GM23338 (cell line): ENCODE data around the gene TEX54. TPM values are rescaled to one million over a fixed set of nuclear protein-coding genes. Genes with fewer than 3 reads are reported as not detected.

Experiments
- ATAC-seq: fragments of 200-7000 bp; cut with Tn5 transposase; 3 replicates; pipeline ENCODE4 v1.9.1; 2020
- DNase-seq: peaks from one replicate; pipeline ENCODE4 v3.0.0-alpha.2; 2015; ENCODE audit warnings: low spot score
- H2AFZ ChIP-seq: fragments of 200-600 bp; sonication (generic); 2 replicates; pipeline ENCODE4 v1.8.0; 2016; ENCODE audit warnings: antibody characterized with exemption, mild to moderate bottlenecking, moderate library complexity
- H3F3A ChIP-seq: fragments of 200-600 bp; sonication (generic); replicated peaks from 2 replicates; pipeline ENCODE4 v1.8.0; 2017; ENCODE audit warnings: antibody characterized with exemption, mixed run types, low read depth
- H3K27ac ChIP-seq: fragments of 200-600 bp; sonication (generic); 2 replicates; pipeline ENCODE4 v1.6.1; 2016; ENCODE audit warnings: low read depth
- H3K27me3 ChIP-seq: fragments of 200-600 bp; sonication (generic); 2 replicates; pipeline ENCODE4 v1.8.0; 2016; ENCODE audit warnings: mild to moderate bottlenecking, mixed run types, moderate library complexity; ENCODE audit not compliant: insufficient read depth
- H3K36me3 ChIP-seq: fragments of 200-600 bp; sonication (generic); 2 replicates; pipeline ENCODE4 v1.8.0; 2016; ENCODE audit warnings: mild to moderate bottlenecking; ENCODE audit not compliant: insufficient read depth
- H3K4me1 ChIP-seq: fragments of 200-600 bp; sonication (generic); 2 replicates; pipeline ENCODE4 v1.8.0; 2016; ENCODE audit warnings: mild to moderate bottlenecking, moderate library complexity; ENCODE audit not compliant: insufficient read depth
- H3K4me2 ChIP-seq: fragments of 200-600 bp; sonication (generic); 2 replicates; pipeline ENCODE4 v1.7.1; 2017; ENCODE audit warnings: mixed run types
- H3K4me3 ChIP-seq: fragments of 200-600 bp; sonication (generic); 2 replicates; pipeline ENCODE4 v1.6.1; 2016; ENCODE audit warnings: mixed run types
- H3K79me2 ChIP-seq: fragments of 200-600 bp; sonication (generic); replicated peaks from 2 replicates; pipeline ENCODE4 v1.8.0; 2017; ENCODE audit warnings: mild to moderate bottlenecking; ENCODE audit not compliant: insufficient read depth
- H3K9me2 ChIP-seq: fragments of 200-600 bp; sonication (generic); 2 replicates; pipeline ENCODE4 v1.8.0; 2017; ENCODE audit not compliant: insufficient read depth
- H4K20me1 ChIP-seq: fragments of 200-600 bp; sonication (generic); replicated peaks from 2 replicates; pipeline ENCODE4 v1.8.0; 2017; ENCODE audit warnings: mild to moderate bottlenecking; ENCODE audit not compliant: insufficient read depth
- H3K27ac Mint-ChIP-seq: 2 replicates; pipeline ENCODE4 v1.8.0; 2020; ENCODE audit warnings: inconsistent platforms, mild to moderate bottlenecking, moderate library complexity, mixed read lengths
- H3K27me3 Mint-ChIP-seq: 3 replicates; pipeline ENCODE4 v1.8.0; 2022; ENCODE audit warnings: low read depth, mild to moderate bottlenecking, moderate library complexity, mixed read lengths, inconsistent platforms; ENCODE audit not compliant: insufficient read depth, poor library complexity
- H3K36me3 Mint-ChIP-seq: 3 replicates; pipeline ENCODE4 v1.8.0; 2021; ENCODE audit warnings: low read depth, mild to moderate bottlenecking, inconsistent platforms, moderate library complexity, mixed read lengths
- H3K4me1 Mint-ChIP-seq: 3 replicates; pipeline ENCODE4 v1.8.0; 2020; ENCODE audit warnings: mild to moderate bottlenecking, inconsistent platforms, mixed read lengths
- H3K4me3 Mint-ChIP-seq: 3 replicates; pipeline ENCODE4 v1.8.0; 2021; ENCODE audit warnings: moderate library complexity, mild to moderate bottlenecking, inconsistent platforms, mixed read lengths
- H3K9me3 Mint-ChIP-seq: 3 replicates; pipeline ENCODE4 v1.8.0; 2020; ENCODE audit warnings: moderate library complexity, mild to moderate bottlenecking, inconsistent platforms, mixed read lengths
- CREB1 ChIP-seq: fragments of 250-450 bp; sonication (Bioruptor Pico); IDR thresholded peaks from 2 replicates; pipeline ENCODE4 v1.5.0; 2020; ENCODE audit warnings: low read depth, mild to moderate bottlenecking, moderate library complexity
- EZH2 ChIP-seq: fragments of 200-600 bp; sonication (generic); IDR thresholded peaks from one replicate; pipeline ENCODE4 v1.8.0; 2017; ENCODE audit warnings: antibody characterized with exemption, mild to moderate bottlenecking, low read depth; ENCODE audit not compliant: unreplicated experiment
- EZH2phosphoT487 ChIP-seq: fragments of 200-600 bp; sonication (generic); IDR thresholded peaks from one replicate; pipeline ENCODE4 v1.8.1; 2018; ENCODE audit warnings: antibody characterized with exemption; ENCODE audit not compliant: unreplicated experiment
- JUNB ChIP-seq: IDR thresholded peaks from one replicate; pipeline ENCODE4 v1.6.1; 2016; ENCODE audit warnings: antibody characterized with exemption; ENCODE audit not compliant: unreplicated experiment
- NANOG ChIP-seq: IDR thresholded peaks from 2 replicates; pipeline ENCODE4 v1.6.1; 2016; ENCODE audit warnings: antibody characterized with exemption, borderline replicate concordance
- POLR2AphosphoS5 ChIP-seq: IDR thresholded peaks from 2 replicates; pipeline ENCODE4 v1.6.1; 2016; ENCODE audit warnings: antibody characterized with exemption, low read depth
- polyA plus RNA-seq: library from polyadenylated mRNA; unstranded; fragments of >200 nt; fragmentation: Nextera tagmentation; extraction: Ambion mirVana; gene quantifications from 2 replicates; pipeline ENCODE4 v1.2.1, GENCODE V29; 2016
- total RNA-seq: library from RNA; depleted of rRNA; stranded (reverse); fragments of >200 nt; shearing (Covaris generic); gene quantifications from 2 replicates; pipeline ENCODE4 v1.2.3, GENCODE V29; 2014
- TF ChIP-seq, protein P1 (sequence below): fragments of 250-450 bp; sonication (Bioruptor Pico); IDR thresholded peaks from 2 replicates; pipeline ENCODE4 v1.5.0; 2020; ENCODE audit warnings: mild to moderate bottlenecking, moderate library complexity
- TF ChIP-seq, protein P2 (sequence below): IDR thresholded peaks from one replicate; pipeline ENCODE4 v1.6.1; 2018; ENCODE audit warnings: antibody characterized with exemption; ENCODE audit not compliant: unreplicated experiment
- TF ChIP-seq, protein P3 (sequence below), 2 experiments: fragments of 200-600 bp in 1 of 2; sonication (generic) in 1 of 2; conservative IDR thresholded peaks; 2 replicates each; pipeline versions ENCODE4 v1.5.1 to v1.6.1; 2016 to 2017; ENCODE audit warnings: antibody characterized with exemption in 2 of 2, low read depth in 2 of 2, mild to moderate bottlenecking in 2 of 2, moderate library complexity in 1 of 2

The TEX54 gene
- total and polyA plus RNA-seq, 2 experiments from 2014 or later: 1.9 TPM; not detected in 1

DNA sequence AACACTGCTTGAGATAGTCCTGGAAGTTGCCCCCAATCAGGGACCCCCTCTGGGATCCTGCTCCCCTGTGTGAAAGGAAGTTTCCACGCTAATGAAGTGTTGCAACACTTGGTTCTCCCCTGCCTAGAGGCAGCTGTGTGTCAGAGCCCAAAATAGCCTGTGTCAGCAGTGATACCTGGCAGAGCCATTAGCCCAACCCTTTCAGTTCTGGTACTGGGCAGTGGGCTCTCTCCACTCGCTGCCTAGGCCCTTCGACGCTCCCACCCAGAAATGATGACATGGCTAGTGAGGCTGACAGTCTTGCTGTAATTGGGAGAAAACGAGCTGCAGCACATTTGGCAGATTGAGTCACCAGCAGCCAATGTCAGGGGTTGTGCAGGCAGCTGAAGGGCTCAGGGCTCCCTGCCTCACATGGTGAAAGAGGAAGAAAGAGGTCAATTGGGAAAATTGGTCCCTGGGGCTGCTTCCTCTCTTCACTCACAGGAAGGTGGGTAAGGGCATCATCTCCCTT, 26.0 kb downstream of the TEX54 start (continued):
- TF ChIP-seq, protein P1, sequence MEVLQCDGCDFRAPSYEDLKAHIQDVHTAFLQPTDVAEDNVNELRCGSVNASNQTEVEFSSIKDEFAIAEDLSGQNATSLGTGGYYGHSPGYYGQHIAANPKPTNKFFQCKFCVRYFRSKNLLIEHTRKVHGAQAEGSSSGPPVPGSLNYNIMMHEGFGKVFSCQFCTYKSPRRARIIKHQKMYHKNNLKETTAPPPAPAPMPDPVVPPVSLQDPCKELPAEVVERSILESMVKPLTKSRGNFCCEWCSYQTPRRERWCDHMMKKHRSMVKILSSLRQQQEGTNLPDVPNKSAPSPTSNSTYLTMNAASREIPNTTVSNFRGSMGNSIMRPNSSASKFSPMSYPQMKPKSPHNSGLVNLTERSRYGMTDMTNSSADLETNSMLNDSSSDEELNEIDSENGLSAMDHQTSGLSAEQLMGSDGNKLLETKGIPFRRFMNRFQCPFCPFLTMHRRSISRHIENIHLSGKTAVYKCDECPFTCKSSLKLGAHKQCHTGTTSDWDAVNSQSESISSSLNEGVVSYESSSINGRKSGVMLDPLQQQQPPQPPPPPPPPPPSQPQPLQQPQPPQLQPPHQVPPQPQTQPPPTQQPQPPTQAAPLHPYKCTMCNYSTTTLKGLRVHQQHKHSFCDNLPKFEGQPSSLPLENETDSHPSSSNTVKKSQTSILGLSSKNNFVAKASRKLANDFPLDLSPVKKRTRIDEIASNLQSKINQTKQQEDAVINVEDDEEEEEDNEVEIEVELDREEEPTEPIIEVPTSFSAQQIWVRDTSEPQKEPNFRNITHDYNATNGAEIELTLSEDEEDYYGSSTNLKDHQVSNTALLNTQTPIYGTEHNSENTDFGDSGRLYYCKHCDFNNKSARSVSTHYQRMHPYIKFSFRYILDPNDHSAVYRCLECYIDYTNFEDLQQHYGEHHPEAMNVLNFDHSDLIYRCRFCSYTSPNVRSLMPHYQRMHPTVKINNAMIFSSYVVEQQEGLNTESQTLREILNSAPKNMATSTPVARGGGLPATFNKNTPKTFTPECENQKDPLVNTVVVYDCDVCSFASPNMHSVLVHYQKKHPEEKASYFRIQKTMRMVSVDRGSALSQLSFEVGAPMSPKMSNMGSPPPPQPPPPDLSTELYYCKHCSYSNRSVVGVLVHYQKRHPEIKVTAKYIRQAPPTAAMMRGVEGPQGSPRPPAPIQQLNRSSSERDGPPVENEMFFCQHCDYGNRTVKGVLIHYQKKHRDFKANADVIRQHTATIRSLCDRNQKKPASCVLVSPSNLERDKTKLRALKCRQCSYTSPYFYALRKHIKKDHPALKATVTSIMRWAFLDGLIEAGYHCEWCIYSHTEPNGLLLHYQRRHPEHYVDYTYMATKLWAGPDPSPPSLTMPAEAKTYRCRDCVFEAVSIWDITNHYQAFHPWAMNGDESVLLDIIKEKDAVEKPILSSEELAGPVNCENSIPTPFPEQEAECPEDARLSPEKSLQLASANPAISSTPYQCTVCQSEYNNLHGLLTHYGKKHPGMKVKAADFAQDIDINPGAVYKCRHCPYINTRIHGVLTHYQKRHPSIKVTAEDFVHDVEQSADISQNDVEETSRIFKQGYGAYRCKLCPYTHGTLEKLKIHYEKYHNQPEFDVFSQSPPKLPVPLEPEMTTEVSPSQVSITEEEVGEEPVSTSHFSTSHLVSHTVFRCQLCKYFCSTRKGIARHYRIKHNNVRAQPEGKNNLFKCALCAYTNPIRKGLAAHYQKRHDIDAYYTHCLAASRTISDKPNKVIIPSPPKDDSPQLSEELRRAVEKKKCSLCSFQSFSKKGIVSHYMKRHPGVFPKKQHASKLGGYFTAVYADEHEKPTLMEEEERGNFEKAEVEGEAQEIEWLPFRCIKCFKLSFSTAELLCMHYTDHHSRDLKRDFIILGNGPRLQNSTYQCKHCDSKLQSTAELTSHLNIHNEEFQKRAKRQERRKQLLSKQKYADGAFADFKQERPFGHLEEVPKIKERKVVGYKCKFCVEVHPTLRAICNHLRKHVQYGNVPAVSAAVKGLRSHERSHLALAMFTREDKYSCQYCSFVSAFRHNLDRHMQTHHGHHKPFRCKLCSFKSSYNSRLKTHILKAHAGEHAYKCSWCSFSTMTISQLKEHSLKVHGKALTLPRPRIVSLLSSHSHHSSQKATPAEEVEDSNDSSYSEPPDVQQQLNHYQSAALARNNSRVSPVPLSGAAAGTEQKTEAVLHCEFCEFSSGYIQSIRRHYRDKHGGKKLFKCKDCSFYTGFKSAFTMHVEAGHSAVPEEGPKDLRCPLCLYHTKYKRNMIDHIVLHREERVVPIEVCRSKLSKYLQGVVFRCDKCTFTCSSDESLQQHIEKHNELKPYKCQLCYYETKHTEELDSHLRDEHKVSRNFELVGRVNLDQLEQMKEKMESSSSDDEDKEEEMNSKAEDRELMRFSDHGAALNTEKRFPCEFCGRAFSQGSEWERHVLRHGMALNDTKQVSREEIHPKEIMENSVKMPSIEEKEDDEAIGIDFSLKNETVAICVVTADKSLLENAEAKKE (CRISPR knock-in tag): no peak
- TF ChIP-seq JUNB (no peak), EZH2 (no peak)

DNA sequence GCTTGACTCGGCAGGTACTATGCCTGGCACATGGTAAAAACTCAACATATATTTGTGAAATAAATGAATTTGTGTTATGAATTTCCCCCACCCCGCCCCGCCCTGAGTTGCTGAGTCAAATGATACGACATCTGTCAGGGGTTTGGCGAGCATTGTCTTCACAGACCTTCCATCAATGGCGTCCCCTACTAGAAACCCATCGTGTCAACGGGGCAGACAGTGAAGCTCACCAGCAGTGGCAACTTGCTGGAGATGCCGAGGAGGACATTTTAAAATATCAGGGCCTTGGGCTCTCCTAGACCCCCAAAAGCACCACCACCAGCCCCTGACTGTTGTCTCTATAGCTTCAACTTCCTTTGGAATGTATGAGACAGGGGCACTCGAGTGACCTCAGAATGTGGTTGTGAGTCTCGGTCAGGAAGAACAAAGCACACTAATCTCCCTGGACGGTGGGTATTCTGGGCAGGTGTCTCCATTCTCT, 26.6 kb downstream of the TEX54 start:
- Mint-ChIP-seq H3K9me3 (no peaks in the 10 kb centered on the region), H3K4me1 (peaks cover 18% of the 10 kb centered on the region), H3K4me3 (peak overlapping the region; percentile 97), H3K36me3 (peaks cover 28% of the 10 kb centered on the region), H3K27ac (peak overlapping the region; percentile 78), H3K27me3 (peaks cover 5% of the 10 kb centered on the region)
- peak; percentile 47 for DNase-seq
- Histone ChIP-seq H4K20me1 (peaks cover 10% of the 10 kb centered on the region), H2AFZ (peak overlapping the region; percentile 98), H3K4me3 (peak overlapping the region; percentile 73), H3K27ac (peak overlapping the region; percentile 92), H3F3A (peaks cover 12% of the 10 kb centered on the region), H3K9me2 (no peaks in the 10 kb centered on the region), H3K36me3 (peaks cover 20% of the 10 kb centered on the region; the same call in 1 of the 2 replicates), H3K4me1 (peaks cover 14% of the 10 kb centered on the region; the same call in 1 of the 2 replicates), H3K4me2 (peak overlapping the region; percentile 94), H3K27me3 (no peaks in the 10 kb centered on the region), H3K79me2 (peaks cover 27% of the 10 kb centered on the region)
- TF ChIP-seq POLR2AphosphoS5 (no peak), CREB1 (CRISPR knock-in tag) (no peak), NANOG (no peak), EZH2phosphoT487 (no peak), EZH2 (no peak), JUNB (no peak)
- TF ChIP-seq, protein P2, sequence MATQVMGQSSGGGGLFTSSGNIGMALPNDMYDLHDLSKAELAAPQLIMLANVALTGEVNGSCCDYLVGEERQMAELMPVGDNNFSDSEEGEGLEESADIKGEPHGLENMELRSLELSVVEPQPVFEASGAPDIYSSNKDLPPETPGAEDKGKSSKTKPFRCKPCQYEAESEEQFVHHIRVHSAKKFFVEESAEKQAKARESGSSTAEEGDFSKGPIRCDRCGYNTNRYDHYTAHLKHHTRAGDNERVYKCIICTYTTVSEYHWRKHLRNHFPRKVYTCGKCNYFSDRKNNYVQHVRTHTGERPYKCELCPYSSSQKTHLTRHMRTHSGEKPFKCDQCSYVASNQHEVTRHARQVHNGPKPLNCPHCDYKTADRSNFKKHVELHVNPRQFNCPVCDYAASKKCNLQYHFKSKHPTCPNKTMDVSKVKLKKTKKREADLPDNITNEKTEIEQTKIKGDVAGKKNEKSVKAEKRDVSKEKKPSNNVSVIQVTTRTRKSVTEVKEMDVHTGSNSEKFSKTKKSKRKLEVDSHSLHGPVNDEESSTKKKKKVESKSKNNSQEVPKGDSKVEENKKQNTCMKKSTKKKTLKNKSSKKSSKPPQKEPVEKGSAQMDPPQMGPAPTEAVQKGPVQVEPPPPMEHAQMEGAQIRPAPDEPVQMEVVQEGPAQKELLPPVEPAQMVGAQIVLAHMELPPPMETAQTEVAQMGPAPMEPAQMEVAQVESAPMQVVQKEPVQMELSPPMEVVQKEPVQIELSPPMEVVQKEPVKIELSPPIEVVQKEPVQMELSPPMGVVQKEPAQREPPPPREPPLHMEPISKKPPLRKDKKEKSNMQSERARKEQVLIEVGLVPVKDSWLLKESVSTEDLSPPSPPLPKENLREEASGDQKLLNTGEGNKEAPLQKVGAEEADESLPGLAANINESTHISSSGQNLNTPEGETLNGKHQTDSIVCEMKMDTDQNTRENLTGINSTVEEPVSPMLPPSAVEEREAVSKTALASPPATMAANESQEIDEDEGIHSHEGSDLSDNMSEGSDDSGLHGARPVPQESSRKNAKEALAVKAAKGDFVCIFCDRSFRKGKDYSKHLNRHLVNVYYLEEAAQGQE: no peak
- TF ChIP-seq, protein P3, sequence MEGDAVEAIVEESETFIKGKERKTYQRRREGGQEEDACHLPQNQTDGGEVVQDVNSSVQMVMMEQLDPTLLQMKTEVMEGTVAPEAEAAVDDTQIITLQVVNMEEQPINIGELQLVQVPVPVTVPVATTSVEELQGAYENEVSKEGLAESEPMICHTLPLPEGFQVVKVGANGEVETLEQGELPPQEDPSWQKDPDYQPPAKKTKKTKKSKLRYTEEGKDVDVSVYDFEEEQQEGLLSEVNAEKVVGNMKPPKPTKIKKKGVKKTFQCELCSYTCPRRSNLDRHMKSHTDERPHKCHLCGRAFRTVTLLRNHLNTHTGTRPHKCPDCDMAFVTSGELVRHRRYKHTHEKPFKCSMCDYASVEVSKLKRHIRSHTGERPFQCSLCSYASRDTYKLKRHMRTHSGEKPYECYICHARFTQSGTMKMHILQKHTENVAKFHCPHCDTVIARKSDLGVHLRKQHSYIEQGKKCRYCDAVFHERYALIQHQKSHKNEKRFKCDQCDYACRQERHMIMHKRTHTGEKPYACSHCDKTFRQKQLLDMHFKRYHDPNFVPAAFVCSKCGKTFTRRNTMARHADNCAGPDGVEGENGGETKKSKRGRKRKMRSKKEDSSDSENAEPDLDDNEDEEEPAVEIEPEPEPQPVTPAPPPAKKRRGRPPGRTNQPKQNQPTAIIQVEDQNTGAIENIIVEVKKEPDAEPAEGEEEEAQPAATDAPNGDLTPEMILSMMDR (conservative IDR thresholded peaks at IDR 0.05; ENCODE audit: low read depth in 2 of 2): no peak
- peak; percentile 10 for ATAC-seq
